Measurements from ENCODE around the gene MCHR2. TPM values are rescaled to one million over a fixed set of nuclear protein-coding genes. Genes with fewer than 3 reads are reported as not detected.

The MCHR2 gene
- total RNA-seq, 3 donors from 2014 or later (not counting 1 experiment from before 2014, with no cell fraction given) = not detected

DNA sequence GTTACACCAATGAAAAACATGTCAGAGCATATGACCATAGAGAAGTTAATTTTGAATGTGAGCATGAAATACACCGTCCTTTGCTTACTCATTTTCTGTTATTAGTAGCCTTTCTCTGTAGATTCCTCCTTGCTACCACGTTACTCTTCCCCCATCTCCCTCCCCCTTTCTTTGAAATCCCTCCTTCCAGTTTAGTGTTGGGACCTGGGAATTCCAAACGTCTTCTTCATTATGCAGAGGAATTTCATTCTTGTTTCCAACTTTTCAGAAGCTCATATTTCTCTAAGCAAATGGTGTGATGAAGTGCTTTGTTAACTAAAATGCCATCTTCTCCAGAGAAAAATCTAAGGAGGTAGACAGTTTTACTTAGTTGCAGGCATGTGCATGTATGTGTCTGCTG is 122.4 kb downstream of the MCHR2 start:
- Mint-ChIP-seq H3K4me1 (no peaks in the 10 kb centered on the region), H3K27ac (no peak overlapping the region), H3K9me3 (no peaks in the 10 kb centered on the region), H3K4me3 (no peak overlapping the region), H3K36me3 (no peaks in the 10 kb centered on the region), H3K27me3 (ENCODE audit: low read depth in 2 of 2) (peaks cover 19 to 23% of the 10 kb centered on the region in 2 donors)
- 75% methylated on average over 2 of the region's 3 CpGs for WGBS (ENCODE audit: insufficient coverage)
- DNase-seq (no peak), ATAC-seq (no peak)
- H3K36me3 ChIP-seq (ENCODE audit: control insufficient read depth, insufficient read depth, low read length) = no peaks in the 10 kb centered on the region
- TF ChIP-seq, protein P1, sequence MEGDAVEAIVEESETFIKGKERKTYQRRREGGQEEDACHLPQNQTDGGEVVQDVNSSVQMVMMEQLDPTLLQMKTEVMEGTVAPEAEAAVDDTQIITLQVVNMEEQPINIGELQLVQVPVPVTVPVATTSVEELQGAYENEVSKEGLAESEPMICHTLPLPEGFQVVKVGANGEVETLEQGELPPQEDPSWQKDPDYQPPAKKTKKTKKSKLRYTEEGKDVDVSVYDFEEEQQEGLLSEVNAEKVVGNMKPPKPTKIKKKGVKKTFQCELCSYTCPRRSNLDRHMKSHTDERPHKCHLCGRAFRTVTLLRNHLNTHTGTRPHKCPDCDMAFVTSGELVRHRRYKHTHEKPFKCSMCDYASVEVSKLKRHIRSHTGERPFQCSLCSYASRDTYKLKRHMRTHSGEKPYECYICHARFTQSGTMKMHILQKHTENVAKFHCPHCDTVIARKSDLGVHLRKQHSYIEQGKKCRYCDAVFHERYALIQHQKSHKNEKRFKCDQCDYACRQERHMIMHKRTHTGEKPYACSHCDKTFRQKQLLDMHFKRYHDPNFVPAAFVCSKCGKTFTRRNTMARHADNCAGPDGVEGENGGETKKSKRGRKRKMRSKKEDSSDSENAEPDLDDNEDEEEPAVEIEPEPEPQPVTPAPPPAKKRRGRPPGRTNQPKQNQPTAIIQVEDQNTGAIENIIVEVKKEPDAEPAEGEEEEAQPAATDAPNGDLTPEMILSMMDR (IDR thresholded peaks at IDR 0.05) = no peak
- no peak overlapping the region for H3K4me3 ChIP-seq (ENCODE audit: low read length)
- no peak overlapping the region for H3K27ac ChIP-seq (ENCODE audit: low read length)
- no peaks in the 10 kb centered on the region for H3K9me3 ChIP-seq (ENCODE audit: control insufficient read depth, insufficient read depth, low read length)
- intact Hi-C loops (cut with micrococcal nuclease) = no loop called here
- H3K27me3 ChIP-seq (ENCODE audit: control insufficient read depth, insufficient read depth, low read length) = peaks cover 7% of the 10 kb centered on the region
- no peaks in the 10 kb centered on the region for H3K4me1 ChIP-seq (ENCODE audit: control insufficient read depth, insufficient read depth, low read length)

Data from natural killer cell (primary cell).